H9 (cell line): ENCODE measurements around the gene SS18. TPM values are rescaled to one million over a fixed set of nuclear protein-coding genes. Genes with fewer than 3 reads are reported as not detected.

Experiments
- DNase-seq: peaks from one replicate; pipeline ENCODE4 v3.0.0-alpha.2; 2017
- H2AFZ ChIP-seq: one replicate; pipeline ENCODE4 v1.6.1; 2013; ENCODE audit warnings: mild to moderate bottlenecking, low read length, control low read depth, moderate library complexity
- H2AK5ac ChIP-seq: 2 replicates; pipeline ENCODE4 v1.6.1; 2013; ENCODE audit warnings: low read length, control low read depth, mixed read lengths; ENCODE audit not compliant: insufficient read length
- H2BK120ac ChIP-seq: one replicate; pipeline ENCODE4 v1.6.1; 2013; ENCODE audit warnings: low read depth, mild to moderate bottlenecking, low read length, control low read depth, inconsistent platforms; ENCODE audit not compliant: poor library complexity, severe bottlenecking
- H2BK12ac ChIP-seq: 2 replicates; pipeline ENCODE4 v1.6.1; 2013; ENCODE audit warnings: low read length, control low read depth, mixed read lengths, low read depth; ENCODE audit not compliant: insufficient read length
- H2BK15ac ChIP-seq: 2 replicates; pipeline ENCODE4 v1.6.1; 2013; ENCODE audit warnings: low read depth, low read length, control low read depth
- H2BK20ac ChIP-seq: one replicate; pipeline ENCODE4 v1.6.1; 2013; ENCODE audit warnings: low read depth, mild to moderate bottlenecking, low read length, control low read depth, inconsistent platforms; ENCODE audit not compliant: poor library complexity, severe bottlenecking
- H2BK5ac ChIP-seq: 2 replicates; pipeline ENCODE4 v1.6.1; 2013; ENCODE audit warnings: low read length, control low read depth, mixed read lengths; ENCODE audit not compliant: insufficient read length
- H3K14ac ChIP-seq: 2 replicates; pipeline ENCODE4 v1.6.1; 2013; ENCODE audit warnings: low read length, control low read depth; ENCODE audit not compliant: insufficient read depth
- H3K18ac ChIP-seq: 2 replicates; pipeline ENCODE4 v1.6.1; 2013; ENCODE audit warnings: low read depth, mild to moderate bottlenecking, mixed read lengths, low read length, control low read depth; ENCODE audit not compliant: insufficient read length
- H3K23ac ChIP-seq: 2 replicates; pipeline ENCODE4 v1.6.1; 2013; ENCODE audit warnings: low read length, control low read depth, mixed read lengths, low read depth; ENCODE audit not compliant: insufficient read length
- H3K23me2 ChIP-seq: 2 replicates; pipeline ENCODE4 v1.6.1; 2013; ENCODE audit warnings: low read depth, mild to moderate bottlenecking, mixed read lengths, low read length, control low read depth; ENCODE audit not compliant: insufficient read length, poor library complexity, severe bottlenecking
- H3K27ac ChIP-seq: 2 replicates; pipeline ENCODE4 v1.5.1; 2013; ENCODE audit warnings: low read length, control low read depth, mixed read lengths, low read depth; ENCODE audit not compliant: insufficient read length
- H3K27me3 ChIP-seq: 2 replicates; pipeline ENCODE4 v1.6.1; 2013; ENCODE audit warnings: low read length, control low read depth, inconsistent platforms; ENCODE audit not compliant: insufficient read depth
- H3K4ac ChIP-seq: 2 replicates; pipeline ENCODE4 v1.6.1; 2013; ENCODE audit warnings: low read depth, mild to moderate bottlenecking, control low read depth, inconsistent platforms, low read length, moderate library complexity
- H3K4me1 ChIP-seq: 2 replicates; pipeline ENCODE4 v1.6.1; 2013; ENCODE audit warnings: low read length, control low read depth, inconsistent platforms; ENCODE audit not compliant: insufficient read depth
- H3K4me2 ChIP-seq: 2 replicates; pipeline ENCODE4 v1.6.1; 2013; ENCODE audit warnings: low read length, control low read depth, mixed read lengths; ENCODE audit not compliant: insufficient read length, insufficient read depth
- H3K56ac ChIP-seq: 2 replicates; pipeline ENCODE4 v1.6.1; 2013; ENCODE audit warnings: low read depth, mild to moderate bottlenecking, mixed read lengths, low read length, control low read depth; ENCODE audit not compliant: insufficient read length
- H3K79me1 ChIP-seq: 2 replicates; pipeline ENCODE4 v1.6.1; 2013; ENCODE audit warnings: low read depth, mild to moderate bottlenecking, moderate library complexity, low read length, control low read depth, inconsistent platforms; ENCODE audit not compliant: insufficient read depth, poor library complexity, severe bottlenecking
- H3K79me2 ChIP-seq: 2 replicates; pipeline ENCODE4 v1.6.1; 2013; ENCODE audit warnings: low read length, control low read depth, inconsistent platforms; ENCODE audit not compliant: insufficient read depth
- H3K9ac ChIP-seq: 2 replicates; pipeline ENCODE4 v1.6.1; 2013; ENCODE audit warnings: low read length, control low read depth, mixed read lengths; ENCODE audit not compliant: insufficient read length; ENCODE audit errors: extremely low read depth
- H3K9me3 ChIP-seq: one replicate; pipeline ENCODE4 v1.6.1; 2013; ENCODE audit warnings: low read depth, low read length, inconsistent platforms; ENCODE audit not compliant: control insufficient read depth
- H3T11ph ChIP-seq: one replicate; pipeline ENCODE4 v1.6.1; 2013; ENCODE audit warnings: mild to moderate bottlenecking, low read length, control low read depth, inconsistent platforms
- H4K20me1 ChIP-seq: one replicate; pipeline ENCODE4 v1.6.1; 2013; ENCODE audit not compliant: control insufficient read depth, insufficient read length, insufficient read depth
- H4K5ac ChIP-seq: 2 replicates; pipeline ENCODE4 v1.6.1; 2013; ENCODE audit warnings: low read depth, mild to moderate bottlenecking, mixed read lengths, low read length, control low read depth; ENCODE audit not compliant: insufficient read length
- H4K8ac ChIP-seq: replicated peaks from 2 replicates; pipeline ENCODE4 v1.6.1; 2013; ENCODE audit warnings: low read length, control low read depth, mixed read lengths, low read depth; ENCODE audit not compliant: insufficient read length
- H4K91ac ChIP-seq: 2 replicates; pipeline ENCODE4 v1.6.1; 2013; ENCODE audit warnings: low read depth, mild to moderate bottlenecking, moderate library complexity, mixed read lengths, low read length, control low read depth; ENCODE audit not compliant: insufficient read length
- H3K27ac Mint-ChIP-seq, 3 experiments: 2 replicates in 2 of 3; 3 replicates in 1 of 3; pipeline ENCODE4 v1.8.0; 2020 to 2021; ENCODE audit warnings: mixed read lengths in 3 of 3, mild to moderate bottlenecking in 1 of 3, moderate library complexity in 1 of 3
- H3K27me3 Mint-ChIP-seq: 2 replicates; pipeline ENCODE4 v1.8.0; 2021; ENCODE audit warnings: low read depth, mild to moderate bottlenecking, moderate library complexity, mixed read lengths
- H3K36me3 Mint-ChIP-seq, 3 experiments: 2 replicates in 2 of 3; 3 replicates in 1 of 3; pipeline ENCODE4 v1.8.0; 2020 to 2021; ENCODE audit warnings: low read depth in 3 of 3, mixed read lengths in 3 of 3; ENCODE audit not compliant: insufficient read depth in 1 of 3
- H3K4me1 Mint-ChIP-seq, 2 experiments: 2 replicates each; pipeline ENCODE4 v1.8.0; 2020; ENCODE audit warnings: mixed read lengths in 2 of 2
- H3K4me3 Mint-ChIP-seq, 2 experiments: 2 replicates in 1 of 2; 3 replicates in 1 of 2; pipeline ENCODE4 v1.8.0; 2020 to 2021; ENCODE audit warnings: mild to moderate bottlenecking in 2 of 2, mixed read lengths in 2 of 2, moderate library complexity in 1 of 2
- H3K9me3 Mint-ChIP-seq, 2 experiments: 2 replicates in 1 of 2; 3 replicates in 1 of 2; pipeline ENCODE4 v1.8.0; 2020; ENCODE audit warnings: mild to moderate bottlenecking in 2 of 2, mixed read lengths in 2 of 2, moderate library complexity in 1 of 2
- CTCF ChIP-seq: fragments of 200-600 bp; sonication (generic); conservative IDR thresholded peaks from 3 replicates; pipeline ENCODE4 v1.8.0; 2021; ENCODE audit warnings: antibody characterized with exemption, mild to moderate bottlenecking
- total RNA-seq: library from RNA; stranded (reverse); gene quantifications from 2 replicates; pipeline ENCODE4 v1.2.1, GENCODE V29; 2021

The SS18 gene
- total RNA-seq, 1 experiment from 2014 or later, result 87.9 TPM

- Mint-ChIP-seq H3K9me3 (no peaks in the 10 kb centered on the region; a peak in 1 of 5 replicates), H3K4me1 (peaks cover 30 to 31% of the 10 kb centered on the region in 2 experiments), H3K27me3 (no peaks in the 10 kb centered on the region), H3K4me3 (no peak overlapping the region), H3K36me3 (peaks cover 19 to 48% (median 26%) of the 10 kb centered on the region in 3 experiments), H3K27ac (peak overlapping the region in 2 of 3 experiments; percentile 15 to 44; a peak in 2 of 7 replicates)
- H3T11ph ChIP-seq, result no peak overlapping the region
- no peak for TF ChIP-seq CTCF
- H4K91ac ChIP-seq, result no peak overlapping the region
- H4K5ac ChIP-seq, result no peak overlapping the region
- no peak overlapping the region for H2BK20ac ChIP-seq
- no peak overlapping the region for H3K9ac ChIP-seq
- no peak overlapping the region for H3K18ac ChIP-seq
- no peak overlapping the region for H3K4me2 ChIP-seq
- no peak overlapping the region for H3K56ac ChIP-seq
- H2AFZ ChIP-seq, result no peak overlapping the region
- no peaks in the 10 kb centered on the region for H3K79me2 ChIP-seq
- H3K23ac ChIP-seq, result no peak overlapping the region
- H2BK12ac ChIP-seq, result no peak overlapping the region
- H3K27ac ChIP-seq, result no peak overlapping the region
- H4K20me1 ChIP-seq, result no peaks in the 10 kb centered on the region
- no peak overlapping the region for H3K14ac ChIP-seq
- H3K4me1 ChIP-seq, result peaks cover 6% of the 10 kb centered on the region
- H3K27me3 ChIP-seq, result no peaks in the 10 kb centered on the region
- no peak overlapping the region for H4K8ac ChIP-seq
- no peak overlapping the region for H2BK15ac ChIP-seq
- no peak overlapping the region for H2AK5ac ChIP-seq
- no peak overlapping the region for H2BK120ac ChIP-seq
- DNase-seq, result no peak
- H3K79me1 ChIP-seq, result no peaks in the 10 kb centered on the region
- no peaks in the 10 kb centered on the region for H3K23me2 ChIP-seq
- no peaks in the 10 kb centered on the region for H3K9me3 ChIP-seq
- H3K4ac ChIP-seq, result no peak overlapping the region
- no peak overlapping the region for H2BK5ac ChIP-seq
Measured at GRCh38 chr18:26036635-26037034, 53.8 kb downstream of the SS18 start.
